Measurements from ENCODE around the gene TBCEL.

DNA sequence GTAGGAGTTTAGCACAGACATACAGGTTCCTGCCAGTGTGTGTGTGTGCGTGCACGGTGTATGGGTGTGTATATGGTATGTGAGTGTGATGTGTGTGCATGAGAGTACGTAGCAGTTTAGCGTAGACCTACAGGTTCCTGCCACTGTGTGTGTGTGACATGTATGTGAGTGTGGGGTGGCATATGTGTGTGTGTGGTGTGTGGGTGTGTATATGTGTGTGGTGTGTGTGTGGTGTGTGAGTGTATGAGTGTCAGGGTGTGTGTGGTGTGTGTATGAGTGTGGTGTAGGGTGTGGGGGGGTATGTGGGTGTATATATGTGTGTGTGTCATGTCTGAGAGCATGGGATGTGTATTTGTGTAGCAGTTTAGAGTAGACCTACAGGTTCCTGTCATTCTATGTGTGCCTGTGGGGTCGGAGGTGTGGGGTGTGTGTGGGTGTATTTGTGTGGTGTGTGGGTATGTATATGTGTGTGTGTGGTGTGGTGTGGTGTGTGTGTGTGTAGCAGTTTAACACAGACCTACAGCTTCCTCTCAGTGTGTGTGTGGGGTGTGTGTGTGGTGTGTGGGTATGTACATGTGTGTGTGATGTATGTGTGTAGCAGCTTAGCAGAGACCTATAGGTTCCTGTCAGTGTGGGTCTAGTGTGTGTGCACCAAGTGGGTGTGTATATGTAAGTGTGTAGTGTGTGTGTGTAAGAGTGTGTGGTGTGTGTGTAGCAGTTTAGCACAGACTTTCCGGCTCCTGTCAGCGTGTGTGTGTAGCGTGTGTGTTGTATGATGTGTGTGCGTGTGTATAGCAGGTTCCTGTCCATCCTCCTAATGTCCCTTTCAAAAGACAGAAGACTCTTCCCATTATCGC lies 31.8 kb upstream of the TBCEL start:
- TF ChIP-seq, protein P1, sequence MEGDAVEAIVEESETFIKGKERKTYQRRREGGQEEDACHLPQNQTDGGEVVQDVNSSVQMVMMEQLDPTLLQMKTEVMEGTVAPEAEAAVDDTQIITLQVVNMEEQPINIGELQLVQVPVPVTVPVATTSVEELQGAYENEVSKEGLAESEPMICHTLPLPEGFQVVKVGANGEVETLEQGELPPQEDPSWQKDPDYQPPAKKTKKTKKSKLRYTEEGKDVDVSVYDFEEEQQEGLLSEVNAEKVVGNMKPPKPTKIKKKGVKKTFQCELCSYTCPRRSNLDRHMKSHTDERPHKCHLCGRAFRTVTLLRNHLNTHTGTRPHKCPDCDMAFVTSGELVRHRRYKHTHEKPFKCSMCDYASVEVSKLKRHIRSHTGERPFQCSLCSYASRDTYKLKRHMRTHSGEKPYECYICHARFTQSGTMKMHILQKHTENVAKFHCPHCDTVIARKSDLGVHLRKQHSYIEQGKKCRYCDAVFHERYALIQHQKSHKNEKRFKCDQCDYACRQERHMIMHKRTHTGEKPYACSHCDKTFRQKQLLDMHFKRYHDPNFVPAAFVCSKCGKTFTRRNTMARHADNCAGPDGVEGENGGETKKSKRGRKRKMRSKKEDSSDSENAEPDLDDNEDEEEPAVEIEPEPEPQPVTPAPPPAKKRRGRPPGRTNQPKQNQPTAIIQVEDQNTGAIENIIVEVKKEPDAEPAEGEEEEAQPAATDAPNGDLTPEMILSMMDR (IDR thresholded peaks at IDR 0.05; ENCODE audit: extremely low read depth in 1 of 2, insufficient read depth in 1 of 2, low read depth in 1 of 2, low read length in 2 of 2), result no peak
- TF ChIP-seq EZH2 (IDR thresholded peaks at IDR 0.05; ENCODE audit: borderline replicate concordance, low read depth, low read length, severe bottlenecking), result no peak
- no peak for TF ChIP-seq MYC (IDR thresholded peaks at IDR 0.05; ENCODE audit: low read depth, low read length)
- TF ChIP-seq POLR2A (IDR thresholded peaks at IDR 0.05; ENCODE audit: low read depth, low read length), result no peak
- TF ChIP-seq JUN (IDR thresholded peaks at IDR 0.05; ENCODE audit: borderline replicate concordance, insufficient read depth, insufficient read length, low read depth), result no peak

All from endothelial cell of umbilical vein (primary cell).